Subcutaneous adipose tissue (tissue), 4 donors: ENCODE data around the gene VPREB3. TPM values are rescaled to one million over a fixed set of nuclear protein-coding genes. Genes with fewer than 3 reads are reported as not detected.

Experiments
- total RNA-seq, 4 donors: library from RNA; depleted of rRNA; stranded (reverse); fragments of >200 nt; gene quantifications; one replicate each; pipeline ENCODE4 v1.1.0, GENCODE V29; 2016
- TF ChIP-seq, protein P1 (sequence below): fragments of 450-650 bp; IDR thresholded peaks from one replicate; pipeline ENCODE4 v1.5.1; 2016; ENCODE audit warnings: low read depth, mild to moderate bottlenecking, control low read depth, antibody characterized with exemption, moderate library complexity

Gene VPREB3
- total RNA-seq, 4 donors from 2014 or later, result 6.8 TPM; not detected in 3

DNA sequence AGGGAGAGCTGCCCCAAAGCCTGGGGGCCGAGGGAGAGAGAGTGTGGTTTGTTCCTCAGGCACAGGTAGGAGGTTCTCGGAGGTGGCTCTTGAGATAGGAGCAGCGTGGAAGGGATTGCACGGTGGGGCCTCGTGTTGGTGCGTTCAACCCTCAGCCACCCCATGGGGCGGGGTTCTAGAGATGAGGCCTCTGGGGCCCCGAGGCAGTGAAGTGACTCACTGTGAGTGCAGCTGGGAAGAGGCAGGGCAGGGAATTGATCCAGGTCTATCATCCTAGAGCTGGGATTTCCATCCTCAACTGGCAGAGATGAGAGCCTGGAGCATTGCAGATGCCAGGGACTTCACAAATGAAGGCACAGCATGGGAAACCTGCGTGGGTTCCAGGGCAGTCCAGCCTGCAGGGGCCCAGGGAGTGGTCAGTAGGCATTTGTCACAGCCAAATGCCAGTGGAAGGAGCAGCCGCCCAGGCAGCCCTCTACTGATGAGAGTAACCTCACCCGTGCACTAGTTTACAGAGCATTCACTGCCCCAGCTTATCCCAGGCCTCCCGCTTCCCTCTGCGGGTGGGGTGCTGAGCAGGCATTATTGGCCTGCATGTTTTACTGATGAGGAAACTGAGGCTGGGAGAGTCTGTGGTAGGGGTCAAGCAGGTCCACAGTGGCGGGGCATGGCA, 27.4 kb upstream of the VPREB3 start:
- TF ChIP-seq, protein P1, sequence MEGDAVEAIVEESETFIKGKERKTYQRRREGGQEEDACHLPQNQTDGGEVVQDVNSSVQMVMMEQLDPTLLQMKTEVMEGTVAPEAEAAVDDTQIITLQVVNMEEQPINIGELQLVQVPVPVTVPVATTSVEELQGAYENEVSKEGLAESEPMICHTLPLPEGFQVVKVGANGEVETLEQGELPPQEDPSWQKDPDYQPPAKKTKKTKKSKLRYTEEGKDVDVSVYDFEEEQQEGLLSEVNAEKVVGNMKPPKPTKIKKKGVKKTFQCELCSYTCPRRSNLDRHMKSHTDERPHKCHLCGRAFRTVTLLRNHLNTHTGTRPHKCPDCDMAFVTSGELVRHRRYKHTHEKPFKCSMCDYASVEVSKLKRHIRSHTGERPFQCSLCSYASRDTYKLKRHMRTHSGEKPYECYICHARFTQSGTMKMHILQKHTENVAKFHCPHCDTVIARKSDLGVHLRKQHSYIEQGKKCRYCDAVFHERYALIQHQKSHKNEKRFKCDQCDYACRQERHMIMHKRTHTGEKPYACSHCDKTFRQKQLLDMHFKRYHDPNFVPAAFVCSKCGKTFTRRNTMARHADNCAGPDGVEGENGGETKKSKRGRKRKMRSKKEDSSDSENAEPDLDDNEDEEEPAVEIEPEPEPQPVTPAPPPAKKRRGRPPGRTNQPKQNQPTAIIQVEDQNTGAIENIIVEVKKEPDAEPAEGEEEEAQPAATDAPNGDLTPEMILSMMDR, result no peak

DNA sequence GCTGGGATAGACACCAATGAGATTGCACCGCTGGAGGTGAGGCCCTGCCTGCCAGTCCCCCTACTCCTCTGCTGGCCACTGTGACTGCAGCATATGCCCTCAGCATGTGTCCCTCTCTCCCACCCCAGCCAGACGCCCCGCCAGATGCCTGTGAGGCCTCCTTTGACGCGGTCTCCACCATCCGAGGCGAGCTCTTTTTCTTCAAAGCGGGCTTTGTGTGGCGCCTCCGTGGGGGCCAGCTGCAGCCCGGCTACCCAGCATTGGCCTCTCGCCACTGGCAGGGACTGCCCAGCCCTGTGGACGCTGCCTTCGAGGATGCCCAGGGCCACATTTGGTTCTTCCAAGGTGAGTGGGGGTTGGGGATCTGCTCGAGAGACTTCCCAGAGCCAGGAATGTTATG, 26.8 kb upstream of the VPREB3 start:
- TF ChIP-seq, protein P1, result no peak

DNA sequence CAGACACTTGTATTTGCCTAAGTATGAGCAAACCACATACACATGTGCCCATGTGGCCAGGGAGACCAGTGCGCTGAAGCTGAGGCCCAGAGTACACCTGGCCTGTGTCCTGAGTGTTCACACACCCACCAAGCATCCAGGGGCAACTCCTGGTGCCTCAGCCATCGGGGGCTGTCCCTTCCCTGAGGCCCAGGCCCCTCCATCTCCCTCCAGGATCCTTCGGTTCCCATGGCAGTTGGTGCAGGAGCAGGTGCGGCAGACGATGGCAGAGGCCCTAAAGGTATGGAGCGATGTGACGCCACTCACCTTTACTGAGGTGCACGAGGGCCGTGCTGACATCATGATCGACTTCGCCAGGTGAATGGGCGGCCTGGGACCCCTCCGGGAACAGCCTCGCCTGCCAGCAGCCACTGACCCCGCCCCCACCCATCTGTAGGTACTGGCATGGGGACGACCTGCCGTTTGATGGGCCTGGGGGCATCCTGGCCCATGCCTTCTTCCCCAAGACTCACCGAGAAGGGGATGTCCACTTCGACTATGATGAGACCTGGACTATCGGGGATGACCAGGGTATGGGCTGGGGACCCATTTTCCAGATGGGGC, 26.0 kb upstream of the VPREB3 start:
- TF ChIP-seq, protein P1, result no peak

DNA sequence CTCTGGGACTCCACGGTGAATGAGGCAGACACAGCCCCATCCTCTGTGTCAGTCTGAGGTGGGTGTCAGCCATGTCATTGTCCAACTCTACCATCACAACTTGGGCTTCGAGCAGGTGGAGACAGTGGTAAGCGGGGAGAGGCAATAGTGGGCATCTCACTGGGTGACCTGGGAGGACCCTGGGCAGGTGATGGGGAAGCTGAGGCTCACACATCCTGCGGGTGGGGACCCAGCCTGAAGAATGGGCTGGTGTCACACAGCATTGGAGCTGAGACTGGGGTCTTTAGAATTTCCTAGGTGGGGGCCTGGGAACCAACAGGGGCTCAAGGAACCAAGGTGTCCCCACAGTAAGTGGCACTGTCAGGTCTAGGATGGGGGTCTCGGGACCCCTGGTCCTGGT, 25.5 kb upstream of the VPREB3 start:
- TF ChIP-seq, protein P1, result no peak

DNA sequence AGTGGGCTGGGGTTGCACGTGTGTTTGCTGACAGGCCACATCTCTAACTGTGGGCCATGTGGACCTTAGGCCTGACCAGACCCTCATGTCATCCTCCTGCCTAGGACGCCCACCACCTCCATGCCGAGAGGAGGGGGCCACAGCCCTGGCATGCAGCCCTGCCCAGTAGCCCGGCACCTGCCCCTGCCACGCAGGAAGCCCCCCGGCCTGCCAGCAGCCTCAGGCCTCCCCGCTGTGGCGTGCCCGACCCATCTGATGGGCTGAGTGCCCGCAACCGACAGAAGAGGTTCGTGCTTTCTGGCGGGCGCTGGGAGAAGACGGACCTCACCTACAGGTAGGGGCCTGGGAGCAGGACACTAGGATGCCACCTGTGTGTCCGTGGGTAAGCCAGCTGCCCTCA, 24.9 kb upstream of the VPREB3 start:
- TF ChIP-seq, protein P1, result no peak

DNA sequence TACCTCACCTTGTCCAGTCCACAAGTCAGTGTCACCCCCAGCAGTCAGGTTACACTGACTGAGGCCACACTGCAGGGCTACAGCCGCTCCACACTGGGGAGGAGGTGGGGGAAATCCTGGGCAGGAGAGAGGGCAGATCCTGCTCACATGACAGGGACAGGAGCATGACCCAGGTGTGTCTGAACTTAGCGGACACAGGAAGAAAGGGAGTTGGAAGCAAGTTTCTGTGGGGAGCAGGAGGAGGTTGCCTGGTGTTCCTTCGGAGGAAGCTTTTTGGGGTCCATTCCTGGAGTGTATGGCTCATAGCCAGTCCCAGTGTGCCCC, 24.3 kb upstream of the VPREB3 start:
- TF ChIP-seq, protein P1, result no peak

DNA sequence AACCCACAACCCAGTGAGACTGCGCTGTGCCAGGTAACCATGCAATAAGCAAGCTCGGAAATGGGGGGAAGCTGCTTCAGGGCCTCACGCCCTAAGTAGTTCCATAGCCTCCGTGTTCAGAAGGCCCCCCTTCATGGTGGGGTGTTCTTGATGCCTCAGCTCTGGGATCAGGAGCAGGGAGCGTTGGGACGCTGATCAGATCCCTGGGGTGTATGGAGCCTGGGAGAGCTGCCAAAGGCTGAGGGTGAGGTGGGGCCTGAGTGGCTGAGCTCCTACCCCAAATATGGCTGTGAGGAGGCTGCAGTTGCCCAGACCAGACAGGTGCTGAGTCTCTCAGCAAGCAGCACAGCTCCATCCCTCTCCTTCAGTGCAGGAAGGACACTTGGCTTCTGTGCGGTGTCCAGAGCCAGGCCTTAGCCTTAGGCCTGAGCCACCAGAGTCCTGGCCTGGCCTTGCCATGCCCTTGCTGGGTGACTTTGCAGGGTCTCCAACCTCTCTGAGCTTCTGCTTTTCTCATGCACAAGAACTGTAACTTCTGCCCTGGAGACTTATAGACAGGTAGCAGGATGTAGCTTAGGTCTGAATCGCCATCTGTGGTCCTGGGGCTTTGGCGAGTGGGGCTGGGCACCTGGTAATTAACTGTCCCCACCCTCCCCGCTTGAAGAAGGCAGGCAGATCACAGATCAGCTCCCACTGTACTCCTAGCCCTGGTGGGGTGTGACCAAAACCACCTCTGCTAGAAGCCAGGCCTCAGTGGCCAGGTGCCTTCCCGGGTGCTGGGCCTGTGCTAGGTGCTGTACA, 23.8 kb upstream of the VPREB3 start:
- TF ChIP-seq, protein P1, result no peak
